ENCODE results near the gene TNNT1.

DNA sequence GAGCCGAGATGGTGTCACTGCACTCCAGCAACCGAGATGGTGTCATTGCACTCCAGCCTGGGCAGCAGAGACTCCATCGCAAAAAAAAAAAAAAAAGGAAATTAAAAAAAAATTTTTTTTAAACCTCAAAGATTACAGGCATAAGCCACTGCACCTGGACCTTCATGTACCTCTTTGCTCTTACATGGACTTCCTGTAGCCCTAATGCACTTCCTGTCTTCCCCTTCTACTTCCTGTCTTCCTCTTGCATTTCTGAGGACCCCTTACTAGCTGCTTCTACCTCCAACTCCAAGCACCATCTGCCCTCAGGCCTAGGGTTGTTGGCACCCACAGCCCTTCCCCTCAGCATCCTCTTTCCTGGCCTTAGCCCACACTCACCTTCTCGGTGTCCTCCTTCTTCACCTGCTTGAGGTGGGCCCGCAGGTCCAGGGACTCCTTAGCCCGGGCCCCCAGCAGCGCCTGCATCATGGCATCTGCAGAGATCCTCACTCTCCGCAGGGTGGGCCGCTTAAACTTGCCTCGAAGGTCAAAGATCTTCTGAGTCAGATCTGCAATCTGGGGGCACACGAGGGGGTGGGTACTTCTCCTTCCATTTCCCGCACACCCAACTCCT lies 4.8 kb upstream of the TNNT1 start:
- TF ChIP-seq ELF4 (IDR thresholded peaks at IDR 0.05): no peak
- no peak for TF ChIP-seq FOXM1 (IDR thresholded peaks at IDR 0.05; ENCODE audit: borderline replicate concordance)
- no peak for TF ChIP-seq ARNT (IDR thresholded peaks at IDR 0.05)
- TF ChIP-seq SP1 (IDR thresholded peaks at IDR 0.05): no peak
- TF ChIP-seq, protein P1, sequence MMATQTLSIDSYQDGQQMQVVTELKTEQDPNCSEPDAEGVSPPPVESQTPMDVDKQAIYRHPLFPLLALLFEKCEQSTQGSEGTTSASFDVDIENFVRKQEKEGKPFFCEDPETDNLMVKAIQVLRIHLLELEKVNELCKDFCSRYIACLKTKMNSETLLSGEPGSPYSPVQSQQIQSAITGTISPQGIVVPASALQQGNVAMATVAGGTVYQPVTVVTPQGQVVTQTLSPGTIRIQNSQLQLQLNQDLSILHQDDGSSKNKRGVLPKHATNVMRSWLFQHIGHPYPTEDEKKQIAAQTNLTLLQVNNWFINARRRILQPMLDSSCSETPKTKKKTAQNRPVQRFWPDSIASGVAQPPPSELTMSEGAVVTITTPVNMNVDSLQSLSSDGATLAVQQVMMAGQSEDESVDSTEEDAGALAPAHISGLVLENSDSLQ (IDR thresholded peaks at IDR 0.05): no peak
- TF ChIP-seq L3MBTL2 (conservative IDR thresholded peaks at IDR 0.05): no peak
- TF ChIP-seq FOXK2 (IDR thresholded peaks at IDR 0.05): no peak
